Glomerular visceral epithelial cell (primary cell): ENCODE data around the gene FNBP1L.
"Not testable (repeated sequence)": the region's sequence is repeated elsewhere in the genome, so short reads cannot be mapped to it uniquely, and the experiment has no call there.

Experiments
- DNase-seq: peaks from one replicate; pipeline ENCODE4 v3.0.0-alpha.2; 2016; ENCODE audit errors: extremely low spot score

Gene FNBP1L

GRCh38 chr1:93443454-93443853 is 4.5 kb upstream of the FNBP1L start:
- no peak for DNase-seq

- DNase-seq: peak; percentile 41
Measured at GRCh38 chr1:93446837-93447451, 974 bp upstream of the FNBP1L start.

GRCh38 chr1:93448292-93448982 is 519 bp downstream of the FNBP1L start:
- peak; percentile 55 for DNase-seq

- DNase-seq: peak; percentile 40
Measured at GRCh38 chr1:93448983-93449804, 1.3 kb downstream of the FNBP1L start.

- DNase-seq: no peak
Measured at GRCh38 chr1:93450321-93450720, 2.4 kb downstream of the FNBP1L start.

GRCh38 chr1:93453911-93454310 is 6.0 kb downstream of the FNBP1L start:
- peak; percentile 12 for DNase-seq

GRCh38 chr1:93459126-93459525 is 11.2 kb downstream of the FNBP1L start:
- DNase-seq: no peak

- no peak for DNase-seq
Measured at GRCh38 chr1:93461236-93461635, 13.3 kb downstream of the FNBP1L start.

- DNase-seq: no peak
Measured at GRCh38 chr1:93463960-93464359, 16.0 kb downstream of the FNBP1L start.

- DNase-seq: not testable (repeated sequence)
Measured at GRCh38 chr1:93465371-93466082, 17.6 kb downstream of the FNBP1L start.

- no peak for DNase-seq
Measured at GRCh38 chr1:93467606-93468005, 19.7 kb downstream of the FNBP1L start.

GRCh38 chr1:93468662-93469061 is 20.7 kb downstream of the FNBP1L start:
- no peak for DNase-seq

GRCh38 chr1:93469223-93469622 is 21.3 kb downstream of the FNBP1L start:
- DNase-seq: not testable (repeated sequence)

GRCh38 chr1:93471284-93471683 is 23.4 kb downstream of the FNBP1L start:
- DNase-seq: no peak

GRCh38 chr1:93471911-93472310 is 24.0 kb downstream of the FNBP1L start:
- DNase-seq: peak; percentile 29

GRCh38 chr1:93474321-93474720 is 26.4 kb downstream of the FNBP1L start:
- DNase-seq: no peak

GRCh38 chr1:93475681-93476080 is 27.8 kb downstream of the FNBP1L start:
- no peak for DNase-seq

- not testable (repeated sequence) for DNase-seq
Measured at GRCh38 chr1:93479133-93479745, 31.3 kb downstream of the FNBP1L start.

GRCh38 chr1:93481899-93482298 is 34.0 kb downstream of the FNBP1L start:
- not testable (repeated sequence) for DNase-seq

- DNase-seq: no peak
Measured at GRCh38 chr1:93483200-93483599, 35.3 kb downstream of the FNBP1L start.

- no peak for DNase-seq
Measured at GRCh38 chr1:93483606-93484005, 35.7 kb downstream of the FNBP1L start.

GRCh38 chr1:93488207-93488606 is 40.3 kb downstream of the FNBP1L start:
- no peak for DNase-seq
